Activated CD4-positive, alpha-beta memory T cell treated with anti-CD3 and anti-CD28 coated beads, Interleukin-2, amount 10 ng/mL, durations not matched to agents 7 days and 5 days (primary cell): ENCODE measurements around the gene FARP1. TPM values are rescaled to one million over a fixed set of nuclear protein-coding genes. Genes with fewer than 3 reads are reported as not detected.

Experiments
- CTCF ChIA-PET: fragments of 350-600 bp; sonication (Branson Sonifier 250); formaldehyde crosslinking; loops from one replicate; lab custom pipeline; 2021; ENCODE audit warnings: antibody characterized with exemption, inconsistent platforms; lab: Charles Lee
- POLR2A ChIA-PET: fragments of 350-600 bp; sonication (Branson Sonifier 250); formaldehyde crosslinking; loops from one replicate; lab custom pipeline; 2021; ENCODE audit warnings: antibody characterized with exemption; lab: Charles Lee
- DNase-seq: peaks from one replicate; pipeline ENCODE4 v3.0.0-alpha.2; 2020
- H3K27ac Mint-ChIP-seq: one replicate; pipeline ENCODE4 v1.8.0; 2021; ENCODE audit warnings: mild to moderate bottlenecking, mixed read lengths
- H3K27me3 Mint-ChIP-seq: one replicate; pipeline ENCODE4 v1.8.0; 2021; ENCODE audit warnings: mixed read lengths
- H3K36me3 Mint-ChIP-seq: one replicate; pipeline ENCODE4 v1.8.0; 2021; ENCODE audit warnings: low read depth, mixed read lengths
- H3K4me1 Mint-ChIP-seq: one replicate; pipeline ENCODE4 v1.8.0; 2021; ENCODE audit warnings: mixed read lengths
- H3K4me3 Mint-ChIP-seq: one replicate; pipeline ENCODE4 v1.8.0; 2021; ENCODE audit warnings: mild to moderate bottlenecking, mixed read lengths
- H3K9me3 Mint-ChIP-seq: one replicate; pipeline ENCODE4 v1.8.0; 2021; ENCODE audit warnings: mixed read lengths
- total RNA-seq, 2 experiments: library from RNA; stranded (reverse); gene quantifications; one replicate each; pipeline ENCODE4 v1.2.3, GENCODE V29; 2021

FARP1 gene
- total RNA-seq, 2 experiments from 2014 or later, result 0.50 to 0.75 TPM

DNA sequence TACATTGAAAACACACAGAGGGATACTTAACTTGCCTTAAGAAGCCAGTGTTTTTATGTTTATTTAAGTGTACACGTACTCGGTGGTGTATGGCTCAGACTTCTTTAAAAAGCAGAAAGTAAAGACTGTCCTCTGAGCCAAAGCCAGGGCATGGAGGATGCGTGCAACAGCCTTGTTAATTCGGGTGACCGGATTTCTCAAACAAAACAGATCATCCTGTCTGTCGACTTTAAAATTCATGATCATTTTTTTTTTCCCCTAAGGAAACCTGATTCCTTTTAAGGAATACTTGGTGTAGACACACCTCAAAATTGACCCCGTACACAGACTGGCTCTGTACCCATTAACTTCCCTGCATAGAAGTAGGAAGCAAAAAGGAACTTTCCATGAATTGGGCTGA lies 158.8 kb downstream of the FARP1 start:
- POLR2A ChIA-PET, result no interaction called here
- H3K4me3 Mint-ChIP-seq, result no peak overlapping the region
- H3K36me3 Mint-ChIP-seq, result no peaks in the 10 kb centered on the region
- H3K4me1 Mint-ChIP-seq, result no peaks in the 10 kb centered on the region
- H3K27ac Mint-ChIP-seq, result no peak overlapping the region
- no peaks in the 10 kb centered on the region for H3K9me3 Mint-ChIP-seq
- peaks cover 18% of the 10 kb centered on the region for H3K27me3 Mint-ChIP-seq
- CTCF ChIA-PET, result no interaction called here
- DNase-seq, result no peak

DNA sequence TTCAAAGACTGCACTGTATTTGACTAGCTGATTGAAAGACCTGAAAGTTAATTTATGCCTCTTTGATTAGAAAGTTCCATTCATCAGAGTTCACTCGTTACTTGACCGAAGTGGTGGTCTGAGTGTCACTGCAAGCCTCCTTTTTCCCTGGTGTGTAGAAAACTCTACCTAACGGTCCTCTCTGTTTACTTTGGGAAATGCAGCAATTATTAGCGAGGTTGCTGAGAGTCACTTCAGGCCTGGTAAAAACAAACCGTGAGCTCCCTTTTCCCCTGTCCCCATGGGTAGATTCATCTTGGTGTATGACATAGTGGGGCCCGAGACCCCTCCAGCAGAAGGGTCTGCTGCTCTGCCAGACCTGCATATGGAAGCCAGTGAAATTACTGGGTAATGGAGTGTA lies 161.0 kb downstream of the FARP1 start:
- ChIA-PET CTCF (no interaction called here), POLR2A (no interaction called here)
- H3K4me1 Mint-ChIP-seq, result no peaks in the 10 kb centered on the region

DNA sequence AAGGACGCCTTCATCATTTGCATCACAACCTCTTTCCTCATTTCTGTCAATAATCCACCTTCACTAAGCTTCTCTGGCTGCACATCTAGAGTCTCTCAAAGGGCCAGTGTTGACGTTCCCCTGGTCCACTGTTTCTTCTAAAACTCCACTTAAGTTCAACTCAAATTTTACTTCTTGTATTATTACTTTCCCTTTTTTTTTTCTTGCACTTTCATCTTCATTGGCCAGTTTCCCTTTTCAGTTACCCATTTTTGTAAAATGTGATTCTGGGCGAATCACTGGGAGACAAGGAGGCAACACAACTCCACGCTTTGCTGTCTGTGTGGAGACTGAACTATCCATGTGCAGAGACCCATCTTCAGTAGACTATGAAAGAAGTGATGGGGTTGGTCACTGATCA lies 162.8 kb downstream of the FARP1 start:
- POLR2A ChIA-PET, result no interaction called here
- Mint-ChIP-seq H3K4me1 (no peaks in the 10 kb centered on the region), H3K27me3 (peaks cover 11% of the 10 kb centered on the region), H3K9me3 (no peaks in the 10 kb centered on the region), H3K36me3 (no peaks in the 10 kb centered on the region), H3K4me3 (no peak overlapping the region), H3K27ac (no peak overlapping the region)
- DNase-seq, result no peak
- CTCF ChIA-PET, result no interaction called here

More for the DNA sequence above, 161.0 kb downstream of the FARP1 start:
- H3K9me3 Mint-ChIP-seq, result no peaks in the 10 kb centered on the region
- no peak overlapping the region for H3K27ac Mint-ChIP-seq
- peaks cover 11% of the 10 kb centered on the region for H3K27me3 Mint-ChIP-seq
- no peak for DNase-seq
- no peak overlapping the region for H3K4me3 Mint-ChIP-seq
- H3K36me3 Mint-ChIP-seq, result no peaks in the 10 kb centered on the region

DNA sequence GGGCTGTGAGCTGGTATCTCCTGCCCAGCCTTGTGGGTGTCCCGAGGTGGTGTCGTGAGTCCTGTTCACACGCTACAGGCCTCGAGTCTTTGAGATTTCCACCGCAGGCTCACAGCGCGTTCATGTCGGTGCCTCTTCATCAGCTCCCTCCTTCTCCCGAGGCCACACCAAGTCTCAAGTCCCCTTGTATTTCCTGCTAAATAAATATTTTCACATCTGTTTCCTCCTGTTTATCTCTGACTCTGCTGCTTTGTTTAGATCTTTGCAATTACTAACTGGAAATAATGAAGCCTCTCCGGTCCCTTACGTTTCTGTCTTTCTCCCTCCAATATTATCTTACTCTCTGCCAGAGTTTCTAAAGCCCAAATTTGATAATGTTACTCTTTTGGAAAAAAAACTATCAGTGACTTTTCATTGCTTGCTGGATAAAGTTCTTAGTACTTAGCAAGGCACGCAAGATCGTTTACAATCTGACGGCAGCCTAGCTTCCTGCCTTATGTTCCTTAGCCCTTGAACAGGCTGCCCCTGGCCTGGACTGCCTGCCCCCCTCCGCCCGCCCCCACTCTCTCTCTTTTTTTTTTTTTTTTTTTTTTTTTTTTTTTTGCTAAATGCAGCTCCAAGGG lies 164.7 kb downstream of the FARP1 start:
- CTCF ChIA-PET, result interaction anchor here (0.7 kb wide), 1 partner anchor 1035 kb away, joined by 5 read pairs; no protein-coding TSS in a partner anchor

DNA sequence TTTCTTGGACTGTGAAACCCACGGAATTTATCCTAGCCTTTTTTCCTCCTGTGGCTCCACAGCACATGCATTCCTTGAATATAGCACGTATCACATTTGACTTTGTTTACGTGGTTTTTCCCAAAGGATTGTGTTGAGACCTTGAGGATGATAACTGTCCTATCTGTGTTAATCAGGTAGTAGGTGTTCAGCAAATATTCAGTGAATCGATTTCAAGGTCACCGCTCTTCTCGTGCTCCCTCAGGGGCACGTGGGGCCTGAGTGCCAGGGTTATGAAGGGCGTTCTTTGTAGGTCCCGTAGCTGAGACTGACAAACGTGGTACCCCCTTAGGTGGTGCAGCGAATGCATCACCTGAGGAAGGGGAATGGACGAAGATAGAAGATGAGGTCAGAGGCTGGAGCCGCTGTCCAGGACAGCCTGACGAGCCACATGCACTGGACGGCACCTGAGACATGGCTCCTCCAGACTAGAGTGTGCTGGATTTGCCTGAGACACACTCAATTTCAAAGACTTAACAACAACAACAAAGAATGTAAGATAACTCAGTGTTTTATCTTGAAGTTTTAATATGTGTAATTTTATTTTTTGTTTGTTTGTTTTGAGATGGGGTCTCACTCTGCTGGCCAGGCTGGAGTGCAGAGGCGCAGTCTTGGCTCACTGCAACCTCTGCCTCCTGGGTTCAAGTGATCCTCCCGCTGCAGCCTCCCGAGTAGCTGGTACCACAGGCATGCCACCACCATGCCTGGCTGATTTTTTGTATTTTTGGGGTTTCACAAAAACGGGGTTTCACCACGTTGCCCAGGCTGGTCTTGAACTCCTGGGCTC lies 165.4 kb downstream of the FARP1 start:
- Mint-ChIP-seq H3K36me3 (no peaks in the 10 kb centered on the region), H3K9me3 (no peaks in the 10 kb centered on the region), H3K27ac (no peak overlapping the region), H3K27me3 (peaks cover 3% of the 10 kb centered on the region), H3K4me1 (no peaks in the 10 kb centered on the region), H3K4me3 (no peak overlapping the region)
- ChIA-PET POLR2A (no interaction called here), CTCF (interaction anchor here (0.7 kb wide), 1 partner anchor 1036 kb away, joined by 5 read pairs; no protein-coding TSS in a partner anchor)
- DNase-seq, result no peak

More for the DNA sequence above, 164.7 kb downstream of the FARP1 start:
- Mint-ChIP-seq H3K27me3 (peaks cover 10% of the 10 kb centered on the region), H3K4me3 (no peak overlapping the region), H3K4me1 (no peaks in the 10 kb centered on the region), H3K27ac (no peak overlapping the region), H3K36me3 (no peaks in the 10 kb centered on the region), H3K9me3 (no peaks in the 10 kb centered on the region)
- POLR2A ChIA-PET, result no interaction called here
- DNase-seq, result no peak

DNA sequence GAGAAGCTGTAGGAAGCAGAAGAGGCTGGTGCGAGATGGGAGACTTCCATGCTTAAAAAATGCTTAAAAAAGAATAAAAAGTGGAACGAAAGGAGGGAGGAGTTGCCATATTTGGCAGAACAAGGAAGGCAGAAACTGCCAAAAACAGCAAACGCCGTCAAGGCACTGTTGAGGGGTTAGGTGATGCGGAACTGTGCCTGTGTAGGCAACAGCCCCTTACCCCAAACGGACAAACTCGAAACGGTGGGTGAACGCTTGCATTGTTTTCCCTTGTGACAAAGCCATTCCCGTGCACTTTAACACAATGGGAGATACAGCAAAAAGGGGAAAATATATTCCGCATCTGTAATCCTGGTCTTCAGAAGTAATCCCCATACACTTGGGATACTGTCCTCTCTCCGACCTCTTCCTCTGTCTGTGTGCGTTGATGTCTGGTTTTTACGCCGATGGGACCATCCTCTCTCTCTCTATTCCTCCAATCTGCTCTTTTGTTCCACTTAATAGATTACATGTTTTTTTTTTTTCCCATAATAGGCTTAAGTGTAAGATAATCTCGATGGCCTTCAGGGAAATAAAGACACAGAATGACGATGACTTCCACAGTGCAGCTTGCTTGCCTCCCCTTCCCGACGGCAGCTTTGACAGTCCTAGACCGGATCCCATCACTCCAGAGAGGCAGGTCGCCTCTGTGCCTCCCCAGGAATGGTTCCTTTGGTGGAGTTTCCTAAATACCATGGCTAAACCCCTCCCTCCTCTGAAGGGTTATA lies 166.9 kb downstream of the FARP1 start:
- H3K9me3 Mint-ChIP-seq, result no peaks in the 10 kb centered on the region
- no peaks in the 10 kb centered on the region for H3K27me3 Mint-ChIP-seq
- H3K4me1 Mint-ChIP-seq, result no peaks in the 10 kb centered on the region

DNA sequence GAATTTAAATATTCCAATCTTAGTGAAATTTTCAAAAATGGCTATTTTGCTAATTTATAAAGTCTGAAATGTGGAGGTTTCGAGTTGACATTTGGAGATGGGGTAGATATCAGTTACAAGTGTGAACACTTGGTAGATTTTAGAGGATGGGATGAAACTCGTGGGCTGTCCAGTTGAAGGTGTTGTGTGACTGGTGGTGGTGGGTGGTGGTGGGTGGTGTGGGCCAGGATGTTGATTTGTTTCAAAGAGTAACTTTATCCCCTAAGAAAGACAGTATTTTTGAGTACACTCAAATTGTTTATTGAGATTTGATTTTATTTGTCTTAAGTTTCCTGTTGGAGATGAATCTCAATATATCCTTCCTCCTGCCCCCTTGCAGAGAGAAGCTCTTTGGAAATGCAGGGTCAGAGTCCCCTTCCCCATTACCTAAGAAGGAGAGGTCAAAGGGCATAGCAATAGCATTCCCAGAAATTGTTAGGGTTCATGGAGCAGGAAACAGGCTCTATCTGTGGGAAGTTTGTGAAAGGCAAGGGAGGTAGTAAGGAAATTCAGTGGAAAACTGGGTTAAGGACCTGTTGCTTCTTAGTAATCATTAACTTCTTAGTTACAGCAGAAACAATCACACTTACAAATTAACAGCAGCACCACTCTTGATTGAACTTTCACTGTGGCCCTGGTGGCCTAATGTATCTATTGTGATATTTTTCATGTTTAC lies 167.7 kb downstream of the FARP1 start:
- H3K4me3 Mint-ChIP-seq, result no peak overlapping the region
- no peaks in the 10 kb centered on the region for H3K9me3 Mint-ChIP-seq
- no peaks in the 10 kb centered on the region for H3K27me3 Mint-ChIP-seq
- no peaks in the 10 kb centered on the region for H3K4me1 Mint-ChIP-seq
- DNase-seq, result no peak
- no peaks in the 10 kb centered on the region for H3K36me3 Mint-ChIP-seq
- POLR2A ChIA-PET, result no interaction called here
- H3K27ac Mint-ChIP-seq, result no peak overlapping the region
- CTCF ChIA-PET, result no interaction called here

More for the DNA sequence above, 166.9 kb downstream of the FARP1 start:
- no peak for DNase-seq
- Mint-ChIP-seq H3K36me3 (no peaks in the 10 kb centered on the region), H3K4me3 (no peak overlapping the region), H3K27ac (no peak overlapping the region)
- POLR2A ChIA-PET, result no interaction called here
- CTCF ChIA-PET, result no interaction called here

DNA sequence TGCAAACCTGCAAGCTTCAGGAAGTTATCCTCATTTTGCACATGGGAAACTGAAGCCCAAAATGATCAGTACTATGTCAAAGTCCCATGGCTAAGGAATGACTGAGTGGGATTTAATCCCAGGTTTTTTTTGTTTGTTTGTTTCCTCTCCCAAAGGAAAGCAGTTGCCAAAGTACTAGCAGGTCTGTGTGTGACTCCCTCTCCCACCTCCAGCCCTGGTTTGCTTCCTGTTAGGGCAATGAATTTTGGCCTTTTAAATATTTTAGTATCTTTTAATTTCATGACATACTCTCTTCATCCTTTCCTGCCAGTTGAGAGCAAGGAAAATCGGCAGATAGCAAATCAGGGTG lies 168.3 kb downstream of the FARP1 start:
- no peaks in the 10 kb centered on the region for H3K9me3 Mint-ChIP-seq
- POLR2A ChIA-PET, result no interaction called here
- CTCF ChIA-PET, result no interaction called here
- H3K27me3 Mint-ChIP-seq, result no peaks in the 10 kb centered on the region
- DNase-seq, result no peak
- H3K36me3 Mint-ChIP-seq, result no peaks in the 10 kb centered on the region
- H3K4me1 Mint-ChIP-seq, result no peaks in the 10 kb centered on the region
- no peak overlapping the region for H3K4me3 Mint-ChIP-seq
- no peak overlapping the region for H3K27ac Mint-ChIP-seq

DNA sequence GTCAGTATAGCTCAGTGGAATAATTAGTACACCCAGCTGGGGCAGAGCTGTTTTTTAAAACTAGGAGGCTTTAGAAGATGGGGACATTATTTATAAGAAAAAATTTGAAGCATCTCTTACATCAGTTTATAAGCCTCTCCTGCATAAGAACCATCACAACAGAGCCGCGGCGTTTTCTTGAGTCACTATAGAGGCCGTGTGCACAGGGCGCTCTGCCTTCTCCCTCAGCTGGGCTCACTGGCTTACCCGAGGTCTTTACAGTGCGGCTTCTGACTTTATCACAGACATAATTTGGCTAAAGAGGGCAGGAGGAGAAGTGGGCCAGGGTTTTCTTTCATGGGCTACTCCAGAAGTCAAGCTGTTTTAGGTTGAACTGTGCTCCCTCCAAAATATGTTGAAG lies 169.7 kb downstream of the FARP1 start:
- no peaks in the 10 kb centered on the region for H3K9me3 Mint-ChIP-seq
- no peak overlapping the region for H3K4me3 Mint-ChIP-seq
- no peak for DNase-seq
- ChIA-PET CTCF (no interaction called here), POLR2A (no interaction called here)
- H3K4me1 Mint-ChIP-seq, result no peaks in the 10 kb centered on the region
- H3K27me3 Mint-ChIP-seq, result no peaks in the 10 kb centered on the region
- no peak overlapping the region for H3K27ac Mint-ChIP-seq
- H3K36me3 Mint-ChIP-seq, result no peaks in the 10 kb centered on the region

DNA sequence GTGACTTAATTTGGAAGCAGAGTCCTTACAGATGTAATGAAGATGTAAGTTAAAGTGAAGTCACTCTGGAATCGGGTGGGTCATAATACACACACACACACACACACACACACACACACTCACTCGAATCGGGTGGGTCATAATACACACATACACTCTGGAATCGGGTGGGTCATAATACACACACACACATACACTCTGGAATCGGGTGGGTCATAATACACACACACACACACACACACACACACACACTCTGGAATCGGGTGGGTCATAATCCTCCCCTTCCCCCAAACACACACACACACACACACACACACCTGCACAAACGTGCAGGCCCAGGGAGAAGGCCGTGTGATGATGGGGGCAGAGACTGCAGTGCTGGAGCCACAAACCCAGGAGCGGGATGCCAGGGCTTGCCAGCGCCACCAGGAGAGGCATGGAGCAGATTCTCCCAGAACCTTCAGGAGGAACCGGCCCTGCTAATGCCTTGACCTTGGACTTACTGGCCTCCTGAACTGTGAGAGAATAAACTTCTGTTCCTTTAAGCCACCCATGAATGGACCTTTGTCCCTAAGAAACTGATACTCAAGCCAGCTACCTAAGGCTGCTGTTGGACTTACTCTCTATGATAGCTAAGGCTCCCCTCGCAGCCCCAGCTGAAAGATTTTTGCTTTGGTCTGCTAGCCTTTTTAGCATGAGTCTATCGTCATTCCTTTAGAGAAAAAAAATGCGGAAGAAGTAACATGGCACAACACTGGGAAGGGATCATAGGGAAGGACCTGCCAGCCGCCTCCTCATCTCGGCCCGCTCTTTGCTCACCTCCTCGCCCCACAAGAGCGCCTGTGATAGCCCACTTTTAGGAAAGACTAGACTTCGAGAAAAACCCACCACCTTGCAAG lies 170.4 kb downstream of the FARP1 start:
- CTCF ChIA-PET, result no interaction called here
- Mint-ChIP-seq H3K27ac (no peak overlapping the region), H3K36me3 (no peaks in the 10 kb centered on the region), H3K4me3 (no peak overlapping the region), H3K4me1 (no peaks in the 10 kb centered on the region), H3K9me3 (no peaks in the 10 kb centered on the region), H3K27me3 (no peaks in the 10 kb centered on the region)
- DNase-seq, result no peak
- POLR2A ChIA-PET, result no interaction called here

DNA sequence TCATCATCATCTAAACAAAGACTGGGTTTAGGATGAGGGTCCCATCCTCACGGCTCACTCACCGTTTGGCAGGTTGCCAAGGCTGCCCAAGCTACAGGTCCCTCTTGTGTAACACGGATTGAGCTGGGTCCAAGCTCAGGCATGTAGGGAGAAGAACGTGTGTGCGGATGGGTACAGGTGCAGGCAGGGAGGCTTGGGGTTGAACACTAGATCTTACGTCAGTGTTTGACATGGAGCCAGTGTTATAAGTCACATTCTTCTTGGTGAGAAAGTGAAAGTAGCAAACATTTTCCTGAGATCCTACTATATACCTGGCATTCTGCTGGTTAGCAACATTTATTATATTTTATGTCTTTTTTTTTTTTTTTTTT lies 171.0 kb downstream of the FARP1 start:
- H3K27me3 Mint-ChIP-seq, result no peaks in the 10 kb centered on the region
- no peaks in the 10 kb centered on the region for H3K4me1 Mint-ChIP-seq
- no peaks in the 10 kb centered on the region for H3K9me3 Mint-ChIP-seq
- ChIA-PET CTCF (no interaction called here), POLR2A (no interaction called here)
- H3K27ac Mint-ChIP-seq, result no peak overlapping the region
- H3K4me3 Mint-ChIP-seq, result no peak overlapping the region
- no peaks in the 10 kb centered on the region for H3K36me3 Mint-ChIP-seq
- DNase-seq, result no peak

DNA sequence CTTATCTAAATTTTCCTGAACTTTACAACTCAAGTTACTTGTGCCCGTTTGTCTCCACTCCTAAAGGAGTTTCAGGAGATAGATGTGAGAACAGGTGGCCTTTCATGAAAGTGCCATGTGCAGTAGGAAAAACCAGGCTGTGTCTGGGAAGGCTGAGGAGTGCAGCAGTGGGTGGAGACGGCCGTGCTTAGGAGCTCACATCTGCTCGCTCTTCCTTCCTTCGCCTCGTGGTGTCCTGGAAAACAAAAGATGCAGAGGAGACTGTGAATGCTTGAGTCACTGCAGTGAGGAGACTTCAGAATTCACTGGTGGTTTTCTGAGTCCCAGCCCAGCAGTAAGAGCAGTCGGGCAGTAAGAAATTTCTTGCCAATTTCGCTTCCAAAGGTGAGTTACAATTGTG lies 172.6 kb downstream of the FARP1 start:
- ChIA-PET CTCF (no interaction called here), POLR2A (no interaction called here)
- Mint-ChIP-seq H3K4me3 (no peak overlapping the region), H3K9me3 (no peaks in the 10 kb centered on the region), H3K4me1 (no peaks in the 10 kb centered on the region), H3K27ac (no peak overlapping the region), H3K36me3 (no peaks in the 10 kb centered on the region), H3K27me3 (no peaks in the 10 kb centered on the region)
- DNase-seq, result no peak
